ENCODE measurements around the gene PLCD1. TPM values are rescaled to one million over a fixed set of nuclear protein-coding genes. Genes with fewer than 3 reads are reported as not detected.

PLCD1 gene
- total RNA-seq, 1 donor = 23.2 TPM

- DNase-seq (ENCODE audit: insufficient read length, low spot score, missing footprints) = no peak
- H3K79me2 ChIP-seq (ENCODE audit: insufficient read depth, low read length) = no peaks in the 10 kb centered on the region
- H3K36me3 ChIP-seq (ENCODE audit: insufficient read depth, low read length) = no peaks in the 10 kb centered on the region
- H3K4me1 ChIP-seq (ENCODE audit: insufficient read depth, low read length) = no peaks in the 10 kb centered on the region
- no peak overlapping the region for H3K4me3 ChIP-seq (ENCODE audit: insufficient read depth, low read length)
- TF ChIP-seq CTCF (IDR thresholded peaks at IDR 0.05; ENCODE audit: extremely low read depth, low read depth, low read length) = no peak
- H3K27ac ChIP-seq (ENCODE audit: low read depth, low read length) = no peak overlapping the region
- no peak overlapping the region for H3K4me2 ChIP-seq (ENCODE audit: insufficient read depth, low read length)
- no peak overlapping the region for H2AFZ ChIP-seq (ENCODE audit: low read length)
- no peaks in the 10 kb centered on the region for H4K20me1 ChIP-seq (ENCODE audit: insufficient read depth, low read length)
- H3K27me3 ChIP-seq (ENCODE audit: insufficient read depth, low read length) = peaks cover 6% of the 10 kb centered on the region
- no peaks in the 10 kb centered on the region for H3K9me3 ChIP-seq (ENCODE audit: low read depth, low read length)
Observed at GRCh38 chr3:38046027-38046426, 16.6 kb upstream of the PLCD1 start.

- peaks cover 14% of the 10 kb centered on the region for H3K4me1 ChIP-seq (ENCODE audit: insufficient read depth, low read length)
Observed at GRCh38 chr3:38043486-38043885, 14.0 kb upstream of the PLCD1 start.

GRCh38 chr3:38040401-38040800 lies 11.0 kb upstream of the PLCD1 start:
- H3K4me2 ChIP-seq (ENCODE audit: insufficient read depth, low read length) = peak overlapping the region; percentile 88
- no peaks in the 10 kb centered on the region for H4K20me1 ChIP-seq (ENCODE audit: insufficient read depth, low read length)
- H3K4me1 ChIP-seq (ENCODE audit: insufficient read depth, low read length) = peaks cover 14% of the 10 kb centered on the region
- TF ChIP-seq CTCF (IDR thresholded peaks at IDR 0.05; ENCODE audit: extremely low read depth, low read depth, low read length) = no peak
- H3K36me3 ChIP-seq (ENCODE audit: insufficient read depth, low read length) = no peaks in the 10 kb centered on the region
- H3K79me2 ChIP-seq (ENCODE audit: insufficient read depth, low read length) = no peaks in the 10 kb centered on the region
- H3K9me3 ChIP-seq (ENCODE audit: low read depth, low read length) = no peaks in the 10 kb centered on the region
- peaks cover 10% of the 10 kb centered on the region for H3K27me3 ChIP-seq (ENCODE audit: insufficient read depth, low read length)
- no peak overlapping the region for H3K4me3 ChIP-seq (ENCODE audit: insufficient read depth, low read length)
- no peak for DNase-seq (ENCODE audit: insufficient read length, low spot score, missing footprints)
- H2AFZ ChIP-seq (ENCODE audit: low read length) = peak overlapping the region; percentile 96
- no peak overlapping the region for H3K27ac ChIP-seq (ENCODE audit: low read depth, low read length)

More at GRCh38 chr3:38043486-38043885, 14.0 kb upstream of the PLCD1 start:
- no peak overlapping the region for H2AFZ ChIP-seq (ENCODE audit: low read length)
- H3K36me3 ChIP-seq (ENCODE audit: insufficient read depth, low read length) = no peaks in the 10 kb centered on the region
- H3K4me3 ChIP-seq (ENCODE audit: insufficient read depth, low read length) = no peak overlapping the region
- DNase-seq (ENCODE audit: insufficient read length, low spot score, missing footprints) = no peak
- H3K79me2 ChIP-seq (ENCODE audit: insufficient read depth, low read length) = no peaks in the 10 kb centered on the region
- H3K9me3 ChIP-seq (ENCODE audit: low read depth, low read length) = no peaks in the 10 kb centered on the region
- TF ChIP-seq CTCF (IDR thresholded peaks at IDR 0.05; ENCODE audit: extremely low read depth, low read depth, low read length) = no peak
- H3K27me3 ChIP-seq (ENCODE audit: insufficient read depth, low read length) = peaks cover 10% of the 10 kb centered on the region
- no peaks in the 10 kb centered on the region for H4K20me1 ChIP-seq (ENCODE audit: insufficient read depth, low read length)
- H3K4me2 ChIP-seq (ENCODE audit: insufficient read depth, low read length) = no peak overlapping the region
- no peak overlapping the region for H3K27ac ChIP-seq (ENCODE audit: low read depth, low read length)

GRCh38 chr3:38039899-38040261 lies 10.4 kb upstream of the PLCD1 start:
- peak overlapping the region; percentile 88 for H3K4me2 ChIP-seq (ENCODE audit: insufficient read depth, low read length)
- TF ChIP-seq CTCF (IDR thresholded peaks at IDR 0.05; ENCODE audit: extremely low read depth, low read depth, low read length) = peak; percentile 45
- H3K27ac ChIP-seq (ENCODE audit: low read depth, low read length) = no peak overlapping the region
- no peaks in the 10 kb centered on the region for H3K79me2 ChIP-seq (ENCODE audit: insufficient read depth, low read length)
- H3K27me3 ChIP-seq (ENCODE audit: insufficient read depth, low read length) = peaks cover 10% of the 10 kb centered on the region
- peak overlapping the region; percentile 72 for H3K4me3 ChIP-seq (ENCODE audit: insufficient read depth, low read length)
- peaks cover 14% of the 10 kb centered on the region for H3K4me1 ChIP-seq (ENCODE audit: insufficient read depth, low read length)
- peak; percentile 88 for DNase-seq (ENCODE audit: insufficient read length, low spot score, missing footprints)
- no peaks in the 10 kb centered on the region for H4K20me1 ChIP-seq (ENCODE audit: insufficient read depth, low read length)
- H3K36me3 ChIP-seq (ENCODE audit: insufficient read depth, low read length) = no peaks in the 10 kb centered on the region
- peak overlapping the region; percentile 96 for H2AFZ ChIP-seq (ENCODE audit: low read length)
- no peaks in the 10 kb centered on the region for H3K9me3 ChIP-seq (ENCODE audit: low read depth, low read length)
